ENCODE data around the gene MAFG.
A peak's percentile ranks its signal among the peaks of the same experiment; 100 is the strongest.
"Not testable (repeated sequence)": the region's sequence is repeated elsewhere in the genome, so short reads cannot be mapped to it uniquely, and the experiment has no call there.

MAFG gene

GRCh38 chr17:81927152-81927652, 333 bp downstream of the MAFG start:
- H3K4me3 ChIP-seq (ENCODE audit: low read length), result peak overlapping the region; percentile 74
- TF ChIP-seq ZNF274 (IDR thresholded peaks at IDR 0.05; ENCODE audit: low read depth, low read length), result no peak

- TF ChIP-seq ZNF274 (IDR thresholded peaks at IDR 0.05; ENCODE audit: low read depth, low read length), result no peak
- H3K4me3 ChIP-seq (ENCODE audit: low read length), result peak overlapping the region; percentile 74
Measured at GRCh38 chr17:81926451-81927151, 934 bp downstream of the MAFG start.

- peak overlapping the region; percentile 74 for H3K4me3 ChIP-seq (ENCODE audit: low read length)
- no peak for TF ChIP-seq ZNF274 (IDR thresholded peaks at IDR 0.05; ENCODE audit: low read depth, low read length)
Measured at GRCh38 chr17:81925860-81926450, 1.6 kb downstream of the MAFG start.

- no peak overlapping the region; the same call in 1 of the 2 replicates for H3K4me3 ChIP-seq (ENCODE audit: low read length)
- no peak for TF ChIP-seq ZNF274 (IDR thresholded peaks at IDR 0.05; ENCODE audit: low read depth, low read length)
Measured at GRCh38 chr17:81924557-81925532, 2.7 kb downstream of the MAFG start.

GRCh38 chr17:81923302-81924260, 4.0 kb downstream of the MAFG start:
- TF ChIP-seq ZNF274 (IDR thresholded peaks at IDR 0.05; ENCODE audit: low read depth, low read length), result no peak
- peak overlapping the region; percentile 17; the same call in 1 of the 2 replicates for H3K4me3 ChIP-seq (ENCODE audit: low read length)

GRCh38 chr17:81922566-81923301, 4.8 kb downstream of the MAFG start:
- TF ChIP-seq ZNF274 (IDR thresholded peaks at IDR 0.05; ENCODE audit: low read depth, low read length), result no peak
- H3K4me3 ChIP-seq (ENCODE audit: low read length), result no peak overlapping the region

GRCh38 chr17:81921996-81922565, 5.5 kb downstream of the MAFG start:
- no peak for TF ChIP-seq ZNF274 (IDR thresholded peaks at IDR 0.05; ENCODE audit: low read depth, low read length)
- H3K4me3 ChIP-seq (ENCODE audit: low read length), result no peak overlapping the region

- H3K4me3 ChIP-seq (ENCODE audit: low read length), result no peak overlapping the region
- no peak for TF ChIP-seq ZNF274 (IDR thresholded peaks at IDR 0.05; ENCODE audit: low read depth, low read length)
Measured at GRCh38 chr17:81921537-81921862, 6.0 kb downstream of the MAFG start.

GRCh38 chr17:81920612-81921536, 6.7 kb downstream of the MAFG start:
- TF ChIP-seq ZNF274 (IDR thresholded peaks at IDR 0.05; ENCODE audit: low read depth, low read length), result no peak
- H3K4me3 ChIP-seq (ENCODE audit: low read length), result no peak overlapping the region

GRCh38 chr17:81918832-81919545, 8.5 kb downstream of the MAFG start:
- no peak for TF ChIP-seq ZNF274 (IDR thresholded peaks at IDR 0.05; ENCODE audit: low read depth, low read length)
- H3K4me3 ChIP-seq (ENCODE audit: low read length), result no peak overlapping the region

- not testable (repeated sequence) for H3K4me3 ChIP-seq (ENCODE audit: low read length)
Measured at GRCh38 chr17:81918333-81918669, 9.2 kb downstream of the MAFG start.
